K562 treated with DMSO at 1 percent for 4 hours (cell line): Measurements from ENCODE around the gene NOL4. TPM values are rescaled to one million over a fixed set of nuclear protein-coding genes. Genes with fewer than 3 reads are reported as not detected.

ENCODE experiments used
- total RNA-seq: library from RNA; unstranded; fragments of 300-600 nt; gene quantifications from 2 replicates; pipeline ENCODE4 v1.2.3, GENCODE V29; 2022; ENCODE audit not compliant: insufficient read depth

The NOL4 gene, protein sequence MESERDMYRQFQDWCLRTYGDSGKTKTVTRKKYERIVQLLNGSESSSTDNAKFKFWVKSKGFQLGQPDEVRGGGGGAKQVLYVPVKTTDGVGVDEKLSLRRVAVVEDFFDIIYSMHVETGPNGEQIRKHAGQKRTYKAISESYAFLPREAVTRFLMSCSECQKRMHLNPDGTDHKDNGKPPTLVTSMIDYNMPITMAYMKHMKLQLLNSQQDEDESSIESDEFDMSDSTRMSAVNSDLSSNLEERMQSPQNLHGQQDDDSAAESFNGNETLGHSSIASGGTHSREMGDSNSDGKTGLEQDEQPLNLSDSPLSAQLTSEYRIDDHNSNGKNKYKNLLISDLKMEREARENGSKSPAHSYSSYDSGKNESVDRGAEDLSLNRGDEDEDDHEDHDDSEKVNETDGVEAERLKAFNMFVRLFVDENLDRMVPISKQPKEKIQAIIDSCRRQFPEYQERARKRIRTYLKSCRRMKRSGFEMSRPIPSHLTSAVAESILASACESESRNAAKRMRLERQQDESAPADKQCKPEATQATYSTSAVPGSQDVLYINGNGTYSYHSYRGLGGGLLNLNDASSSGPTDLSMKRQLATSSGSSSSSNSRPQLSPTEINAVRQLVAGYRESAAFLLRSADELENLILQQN
- total RNA-seq = not detected in 2 replicates

DNA sequence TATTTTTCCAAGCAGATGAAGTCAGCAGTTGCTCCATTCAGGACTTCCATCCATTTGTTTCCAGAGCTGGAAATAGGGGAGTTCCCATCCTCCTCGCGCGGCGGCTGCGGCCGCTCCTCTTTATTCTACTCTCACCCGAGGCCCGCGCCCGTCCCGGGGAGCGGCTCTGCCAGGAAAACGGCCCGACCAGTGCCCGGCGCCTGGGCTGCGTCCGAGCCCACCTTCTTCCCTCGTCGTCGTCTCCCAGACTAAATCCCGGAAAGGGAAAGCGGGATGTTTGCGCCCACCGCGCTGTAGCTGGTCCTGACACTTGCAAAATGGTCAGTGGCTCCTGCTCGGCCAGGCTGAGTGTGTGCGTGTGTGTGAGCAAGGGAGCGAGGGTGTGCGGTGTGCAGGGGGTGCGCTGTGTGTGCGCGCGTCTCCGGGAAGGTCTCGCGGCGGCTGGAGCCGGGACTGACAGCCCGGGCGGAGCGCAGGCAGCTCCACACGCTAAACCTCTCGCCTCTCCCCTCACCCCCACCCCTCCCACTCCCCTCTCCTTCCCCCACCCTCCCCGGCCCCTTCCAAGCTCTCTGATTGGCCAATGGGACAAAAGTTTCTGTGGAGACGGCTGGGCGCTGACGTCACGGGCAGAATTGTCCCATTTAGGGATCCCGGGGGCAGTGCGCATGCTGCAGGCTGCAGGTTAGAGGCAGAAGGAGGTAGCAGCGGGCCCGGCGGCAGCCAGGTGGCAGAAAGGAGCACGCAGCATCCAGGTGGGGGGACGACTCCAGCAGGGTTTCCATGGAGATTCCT lies at the start of gene NOL4:
Gene NOL4, minus strand, starts transcription at position 491 of the 795 bp plus-strand sequence. CDS start 1,660 bp downstream, outside the sequence.

